H1 (cell line): ENCODE results near the gene VGLL1. TPM values are rescaled to one million over a fixed set of nuclear protein-coding genes. Genes with fewer than 3 reads are reported as not detected.

ENCODE experiments used
- CTCF ChIA-PET: fragments of 300-600 bp; sonication (Branson Sonifier 250); formaldehyde crosslinking; loops from one replicate; lab custom pipeline; 2021; ENCODE audit not compliant: partially characterized antibody; lab: Charles Lee
- POLR2A ChIA-PET: fragments of 300-600 bp; sonication (Branson Sonifier 250); formaldehyde crosslinking; loops from one replicate; lab custom pipeline; 2021; ENCODE audit warnings: inconsistent platforms; ENCODE audit not compliant: partially characterized antibody; lab: Charles Lee
- DNase-seq, 2 experiments: peaks; one replicate each; pipeline versions ENCODE4 v3.0.0 to v3.0.0-alpha.2; 2010 to 2022; ENCODE audit warnings: low spot score in 2 of 2, low read depth in 1 of 2, mixed read lengths in 1 of 2
- FAIRE-seq: peaks from 2 replicates; lab custom pipeline; 2011; peaks lifted over from hg19 to GRCh38; lab: Jason Lieb, UNC
- H2AFZ ChIP-seq: 2 replicates; pipeline ENCODE4 v1.8.1; 2012; ENCODE audit warnings: low read length, inconsistent platforms
- H2AK5ac ChIP-seq: 2 replicates; pipeline ENCODE4 v1.6.1; 2013; ENCODE audit warnings: low read depth, low read length
- H2BK120ac ChIP-seq: replicated peaks from 2 replicates; pipeline ENCODE3; 2013; ENCODE audit warnings: low read depth, low read length, inconsistent platforms
- H2BK12ac ChIP-seq: 2 replicates; pipeline ENCODE4 v1.6.1; 2013; ENCODE audit warnings: low read depth, low read length
- H2BK15ac ChIP-seq: 2 replicates; pipeline ENCODE4 v1.6.1; 2013; ENCODE audit warnings: low read length
- H2BK20ac ChIP-seq: 2 replicates; pipeline ENCODE4 v1.6.1; 2013; ENCODE audit warnings: low read length
- H2BK5ac ChIP-seq: 2 replicates; pipeline ENCODE4 v1.6.1; 2013; ENCODE audit warnings: low read depth, low read length
- H3K14ac ChIP-seq: 2 replicates; pipeline ENCODE4 v1.6.1; 2013; ENCODE audit warnings: inconsistent platforms; ENCODE audit not compliant: insufficient read length
- H3K18ac ChIP-seq: 2 replicates; pipeline ENCODE4 v1.6.1; 2013; ENCODE audit warnings: low read length; ENCODE audit errors: extremely low read depth
- H3K23ac ChIP-seq: 2 replicates; pipeline ENCODE4 v1.6.1; 2013; ENCODE audit warnings: inconsistent platforms; ENCODE audit not compliant: insufficient read length
- H3K23me2 ChIP-seq: 2 replicates; pipeline ENCODE4 v1.6.1; 2013; ENCODE audit warnings: low read depth, low read length
- H3K27ac ChIP-seq: 2 replicates; pipeline ENCODE4 v1.6.1; 2011; ENCODE audit warnings: low read depth, low read length, inconsistent platforms
- H3K27me3 ChIP-seq, 4 experiments: replicated peaks in 1 of 4; 1 replicate in 1 of 4; 2 replicates in 3 of 4; pipeline versions ENCODE4 v1.6.1 to v1.8.1; 2011 to 2013; ENCODE audit warnings: low read length in 3 of 4, mild to moderate bottlenecking in 3 of 4, inconsistent platforms in 2 of 4, mixed read lengths in 2 of 4, moderate library complexity in 1 of 4; ENCODE audit not compliant: control insufficient read depth in 3 of 4, insufficient read depth in 3 of 4; ENCODE audit errors: extremely low read depth in 1 of 4
- H3K36me3 ChIP-seq, 4 experiments: 2 replicates each; pipeline versions ENCODE4 v1.6.1 to v1.8.1; 2011 to 2013; ENCODE audit warnings: mild to moderate bottlenecking in 4 of 4, low read length in 3 of 4, moderate library complexity in 2 of 4, control low read depth in 1 of 4, inconsistent platforms in 1 of 4; ENCODE audit not compliant: insufficient read depth in 4 of 4, control insufficient read depth in 2 of 4
- H3K4ac ChIP-seq: replicated peaks from 2 replicates; pipeline ENCODE3; 2013; ENCODE audit warnings: low read length, low read depth, mixed read lengths, inconsistent platforms; ENCODE audit not compliant: insufficient read length
- H3K4me1 ChIP-seq, 4 experiments: replicated peaks in 1 of 4; 1 replicate in 1 of 4; 2 replicates in 3 of 4; pipeline versions ENCODE4 v1.6.1 to v1.8.1; 2011 to 2013; ENCODE audit warnings: low read length in 3 of 4, inconsistent platforms in 2 of 4, mixed read lengths in 1 of 4; ENCODE audit not compliant: insufficient read depth in 4 of 4, control insufficient read depth in 3 of 4
- H3K4me2 ChIP-seq, 2 experiments: 2 replicates each; pipeline versions ENCODE4 v1.6.1 to v1.8.1; 2011 to 2013; ENCODE audit warnings: low read depth in 2 of 2, low read length in 2 of 2, control low read depth in 1 of 2, inconsistent platforms in 1 of 2, mild to moderate bottlenecking in 1 of 2; ENCODE audit not compliant: insufficient read depth in 1 of 2
- H3K4me3 ChIP-seq, 4 experiments: fragments of 200-600, 300-600 bp in 1 of 4; sonication (generic), shearing (Covaris generic), sonication (Bioruptor Twin) in 1 of 4; 2 replicates each; pipeline versions ENCODE4 v1.5.1 to v1.8.1; 2011 to 2016; ENCODE audit warnings: low read length in 4 of 4, low read depth in 3 of 4, control low read depth in 2 of 4, inconsistent platforms in 2 of 4, mild to moderate bottlenecking in 2 of 4, mixed read lengths in 1 of 4, moderate library complexity in 1 of 4; ENCODE audit not compliant: insufficient read depth in 2 of 4; ENCODE audit errors: extremely low read depth in 1 of 4
- H3K56ac ChIP-seq: replicated peaks from 2 replicates; pipeline ENCODE3; 2013; ENCODE audit warnings: low read depth, mild to moderate bottlenecking, mixed read lengths, low read length, inconsistent platforms; ENCODE audit not compliant: insufficient read length
- H3K79me1 ChIP-seq: 2 replicates; pipeline ENCODE4 v1.6.1; 2013; ENCODE audit warnings: low read depth, low read length, control low read depth
- H3K79me2 ChIP-seq, 2 experiments: 2 replicates each; pipeline versions ENCODE4 v1.6.1 to v1.8.1; 2012 to 2013; ENCODE audit warnings: low read length in 2 of 2, mild to moderate bottlenecking in 2 of 2, inconsistent platforms in 1 of 2; ENCODE audit not compliant: insufficient read depth in 2 of 2, control insufficient read depth in 1 of 2
- H3K9ac ChIP-seq, 4 experiments: replicated peaks in 1 of 4; 1 replicate in 1 of 4; 2 replicates in 3 of 4; pipeline versions ENCODE4 v1.6.1 to v1.8.1; 2011 to 2013; ENCODE audit warnings: low read depth in 3 of 4, low read length in 3 of 4, control low read depth in 2 of 4, mild to moderate bottlenecking in 2 of 4, moderate library complexity in 2 of 4, inconsistent platforms in 1 of 4; ENCODE audit errors: extremely low read depth in 1 of 4
- H3K9me3 ChIP-seq, 2 experiments: 2 replicates each; pipeline versions ENCODE4 v1.6.1 to v1.8.1; 2012 to 2013; ENCODE audit warnings: mild to moderate bottlenecking in 2 of 2, moderate library complexity in 2 of 2, control low read depth in 1 of 2, inconsistent platforms in 1 of 2, low read depth in 1 of 2, low read length in 1 of 2, mixed read lengths in 1 of 2; ENCODE audit not compliant: insufficient read depth in 2 of 2
- H4K20me1 ChIP-seq, 2 experiments: replicated peaks in 1 of 2; 2 replicates each; pipeline versions ENCODE3 to v1.8.1; 2011 to 2013; ENCODE audit warnings: inconsistent platforms in 2 of 2, low read length in 2 of 2, mild to moderate bottlenecking in 1 of 2; ENCODE audit not compliant: insufficient read depth in 2 of 2, control insufficient read depth in 1 of 2
- H4K5ac ChIP-seq: 2 replicates; pipeline ENCODE4 v1.6.1; 2013; ENCODE audit warnings: low read length, low read depth, mixed read lengths, inconsistent platforms; ENCODE audit not compliant: insufficient read length
- H4K8ac ChIP-seq: 2 replicates; pipeline ENCODE4 v1.8.0; 2013; ENCODE audit warnings: mild to moderate bottlenecking, moderate library complexity, low read length, inconsistent platforms; ENCODE audit not compliant: insufficient read depth; ENCODE audit errors: extremely low read depth
- H4K91ac ChIP-seq: replicated peaks from 2 replicates; pipeline ENCODE3; 2013; ENCODE audit warnings: low read length, mixed read lengths, inconsistent platforms; ENCODE audit not compliant: insufficient read length
- BACH1 ChIP-seq: IDR thresholded peaks from 2 replicates; pipeline ENCODE4 v1.6.1; 2012; ENCODE audit warnings: low read length, improper control_type of control experiment
- CBX5 ChIP-seq: fragments of 300-800, 300-1000 bp; sonication (generic); IDR thresholded peaks from 2 replicates; pipeline ENCODE4 v1.7.1; 2016; ENCODE audit warnings: antibody characterized with exemption, low read length, low read depth
- CHD1 ChIP-seq: IDR thresholded peaks from 2 replicates; pipeline ENCODE4 v1.6.1; 2012; ENCODE audit warnings: low read depth, low read length, improper control_type of control experiment
- KDM4A ChIP-seq: IDR thresholded peaks from one replicate; pipeline ENCODE4 v1.7.1; 2012; ENCODE audit warnings: low read depth, mild to moderate bottlenecking, moderate library complexity, low read length, inconsistent platforms; ENCODE audit not compliant: severe bottlenecking
- KDM5A ChIP-seq: fragments of 200-600 bp; IDR thresholded peaks from 2 replicates; pipeline ENCODE4 v1.7.1; 2012; ENCODE audit warnings: mild to moderate bottlenecking, low read length, inconsistent platforms, mixed read lengths
- POLR2A ChIP-seq, 2 experiments: IDR thresholded peaks; 1 replicate in 1 of 2; 2 replicates in 1 of 2; pipeline ENCODE4 v1.6.1; 2011; ENCODE audit warnings: low read depth in 2 of 2, low read length in 2 of 2, mild to moderate bottlenecking in 2 of 2; ENCODE audit errors: control extremely low read depth in 1 of 2
- POLR2AphosphoS5 ChIP-seq: IDR thresholded peaks from 2 replicates; pipeline ENCODE4 v1.6.1; 2011; ENCODE audit warnings: low read depth, low read length
- RXRA ChIP-seq: IDR thresholded peaks from 2 replicates; pipeline ENCODE4 v1.6.1; 2011; ENCODE audit warnings: low read depth, mild to moderate bottlenecking, low read length, moderate library complexity; ENCODE audit not compliant: insufficient read depth
- SIN3A ChIP-seq, 2 experiments: IDR thresholded peaks in 1 of 2; conservative IDR thresholded peaks in 1 of 2; 2 replicates each; pipeline ENCODE4 v1.6.1; 2011 to 2012; ENCODE audit warnings: low read length in 2 of 2, improper control_type of control experiment in 1 of 2, low read depth in 1 of 2, mild to moderate bottlenecking in 1 of 2
- SP2 ChIP-seq: IDR thresholded peaks from 2 replicates; pipeline ENCODE4 v1.6.1; 2012; ENCODE audit warnings: mild to moderate bottlenecking, low read length, inconsistent platforms
- TCF12 ChIP-seq: IDR thresholded peaks from 2 replicates; pipeline ENCODE4 v1.6.1; 2011; ENCODE audit warnings: low read depth, mild to moderate bottlenecking, low read length
- WGBS, 2 experiments: shearing (Covaris generic) in 1 of 2; methylation state at CpG; one replicate each; pipeline versions ENCODE4 v1.1.6 to v1.1.7; 2013 to 2015; ENCODE audit warnings: low lambda C conversion rate in 2 of 2, mixed read lengths in 2 of 2, inconsistent platforms in 1 of 2, low coverage in 1 of 2, missing lambda C conversion rate in 1 of 2; ENCODE audit not compliant: insufficient replicate concordance in 2 of 2, insufficient coverage in 1 of 2, insufficient read length in 1 of 2; ENCODE audit errors: extremely low coverage in 1 of 2, missing lambda C conversion rate in 1 of 2; 5-methylcytosine and 5-hydroxymethylcytosine counted together
- polyA plus RNA-seq, 7 experiments: library from polyadenylated mRNA; depleted of rRNA in 3 of 7; stranded (reverse) in 5 of 7; unstranded in 2 of 7; fragments of >200 nt in 5 of 7; fragments of 200-250 nt in 2 of 7; gene quantifications; 1 replicate in 5 of 7; 2 replicates in 1 of 7; 4 replicates in 1 of 7; pipeline versions ENCODE4 v1.2.1 to v1.2.3, GENCODE V29; 2011 to 2013; ENCODE audit warnings: missing spikeins in 2 of 7, mixed read lengths in 2 of 7
- total RNA-seq: library from RNA; stranded (reverse); fragmentation: NEBNext Ultra II Directional; extraction: Animal tissue kit (Norgen Biotek cat#: 25700); gene quantifications from 2 replicates; pipeline ENCODE4 v1.2.1, GENCODE V29; 2021
- TF ChIP-seq, protein P1 (sequence below): IDR thresholded peaks from 2 replicates; pipeline ENCODE4 v1.6.1; 2012; ENCODE audit warnings: low read length, inconsistent platforms
- TF ChIP-seq, protein P2 (sequence below): IDR thresholded peaks from 2 replicates; pipeline ENCODE4 v1.6.1; 2011; ENCODE audit warnings: low read length, improper control_type of control experiment

Gene VGLL1
- total and polyA plus RNA-seq, 2 of the 8 experiments (the other 6 are each of a cell fraction or from before 2014, with no cell fraction given), result not detected

DNA sequence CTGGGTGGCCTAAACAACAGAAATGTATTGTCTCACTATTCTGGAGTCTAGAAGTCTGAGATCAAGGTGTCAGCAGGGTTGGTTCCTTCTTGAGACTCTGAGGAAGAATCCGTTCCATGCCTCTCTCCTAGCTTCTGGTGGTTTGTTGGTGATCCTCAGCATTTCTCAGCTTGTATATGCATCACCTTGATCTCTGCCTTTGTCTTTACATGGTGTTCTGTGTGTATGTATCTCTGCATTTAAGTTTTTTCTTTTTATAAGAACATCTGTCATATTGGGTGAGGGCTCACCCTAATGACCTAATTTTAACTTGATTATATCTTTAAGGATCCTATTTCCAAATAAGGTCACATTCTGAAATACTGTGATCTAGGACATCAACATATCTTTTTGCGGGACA, 65.3 kb downstream of the VGLL1 start:
- FAIRE-seq (no peak), DNase-seq (no peak)
- H3K27ac ChIP-seq, result no peak overlapping the region
- CTCF ChIA-PET, result no interaction called here
- H2BK15ac ChIP-seq, result no peak overlapping the region
- no peak overlapping the region for H2BK20ac ChIP-seq
- no peak overlapping the region for H3K4me2 ChIP-seq
- H3K4ac ChIP-seq, result no peak overlapping the region
- no peak overlapping the region for H4K5ac ChIP-seq
- H3K79me2 ChIP-seq, result no peaks in the 10 kb centered on the region
- H3K18ac ChIP-seq, result no peak overlapping the region
- no peaks in the 10 kb centered on the region for H3K23me2 ChIP-seq
- POLR2A ChIA-PET, result no interaction called here
- 100% methylated on average over 2 of the region's 2 CpGs; no CpG with 5 or more reads in 1 of the 2 experiments for WGBS, 2 experiments
- no peak overlapping the region for H4K8ac ChIP-seq
- no peaks in the 10 kb centered on the region for H3K36me3 ChIP-seq
- no peak overlapping the region for H4K91ac ChIP-seq
- H3K4me3 ChIP-seq, result no peak overlapping the region
- no peaks in the 10 kb centered on the region for H3K27me3 ChIP-seq
- no peak overlapping the region for H2BK12ac ChIP-seq
- H3K9ac ChIP-seq, result no peak overlapping the region
- H3K14ac ChIP-seq, result no peak overlapping the region
- H2AK5ac ChIP-seq, result no peak overlapping the region
- no peak overlapping the region for H2BK5ac ChIP-seq
- H3K56ac ChIP-seq, result no peak overlapping the region
- no peaks in the 10 kb centered on the region for H3K9me3 ChIP-seq
- H3K23ac ChIP-seq, result no peak overlapping the region
- H2AFZ ChIP-seq, result no peak overlapping the region
- no peaks in the 10 kb centered on the region for H3K79me1 ChIP-seq
- H4K20me1 ChIP-seq, result no peaks in the 10 kb centered on the region
- H3K4me1 ChIP-seq, result no peaks in the 10 kb centered on the region
- no peak overlapping the region for H2BK120ac ChIP-seq
- TF ChIP-seq TCF12, result no peak
- no peak for TF ChIP-seq SIN3A (conservative IDR thresholded peaks at IDR 0.05 in 1 of 2, IDR thresholded peaks at IDR 0.05 in 1 of 2; ENCODE audit: low read depth in 1 of 2, low read length in 2 of 2)
- TF ChIP-seq, protein P1, sequence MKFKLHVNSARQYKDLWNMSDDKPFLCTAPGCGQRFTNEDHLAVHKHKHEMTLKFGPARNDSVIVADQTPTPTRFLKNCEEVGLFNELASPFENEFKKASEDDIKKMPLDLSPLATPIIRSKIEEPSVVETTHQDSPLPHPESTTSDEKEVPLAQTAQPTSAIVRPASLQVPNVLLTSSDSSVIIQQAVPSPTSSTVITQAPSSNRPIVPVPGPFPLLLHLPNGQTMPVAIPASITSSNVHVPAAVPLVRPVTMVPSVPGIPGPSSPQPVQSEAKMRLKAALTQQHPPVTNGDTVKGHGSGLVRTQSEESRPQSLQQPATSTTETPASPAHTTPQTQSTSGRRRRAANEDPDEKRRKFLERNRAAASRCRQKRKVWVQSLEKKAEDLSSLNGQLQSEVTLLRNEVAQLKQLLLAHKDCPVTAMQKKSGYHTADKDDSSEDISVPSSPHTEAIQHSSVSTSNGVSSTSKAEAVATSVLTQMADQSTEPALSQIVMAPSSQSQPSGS, result no peak
- TF ChIP-seq RXRA, result no peak
- TF ChIP-seq CBX5, result no peak
- TF ChIP-seq KDM4A, result no peak
- no peak for TF ChIP-seq BACH1
- TF ChIP-seq POLR2A (IDR thresholded peaks at IDR 0.05; ENCODE audit: control extremely low read depth in 1 of 2, low read depth in 2 of 2, low read length in 2 of 2), result no peak
- TF ChIP-seq KDM5A, result no peak
- TF ChIP-seq CHD1, result no peak
- TF ChIP-seq, protein P2, sequence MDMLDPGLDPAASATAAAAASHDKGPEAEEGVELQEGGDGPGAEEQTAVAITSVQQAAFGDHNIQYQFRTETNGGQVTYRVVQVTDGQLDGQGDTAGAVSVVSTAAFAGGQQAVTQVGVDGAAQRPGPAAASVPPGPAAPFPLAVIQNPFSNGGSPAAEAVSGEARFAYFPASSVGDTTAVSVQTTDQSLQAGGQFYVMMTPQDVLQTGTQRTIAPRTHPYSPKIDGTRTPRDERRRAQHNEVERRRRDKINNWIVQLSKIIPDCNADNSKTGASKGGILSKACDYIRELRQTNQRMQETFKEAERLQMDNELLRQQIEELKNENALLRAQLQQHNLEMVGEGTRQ, result no peak
- no peak for TF ChIP-seq POLR2AphosphoS5
- TF ChIP-seq SP2, result no peak
